Neural cell (in vitro differentiated cells): ENCODE results near the gene SALL3. TPM values are rescaled to one million over a fixed set of nuclear protein-coding genes. Genes with fewer than 3 reads are reported as not detected.

Experiments
- H2AFZ ChIP-seq: fragments of 200-600, 300-800 bp; sonication (generic), shearing (Covaris generic); 2 replicates; pipeline ENCODE4 v1.6.0; 2014; ENCODE audit warnings: low read depth, mild to moderate bottlenecking, antibody characterized with exemption, low read length, moderate library complexity
- H3F3A ChIP-seq: fragments of 200-600 bp; shearing (Covaris generic); 2 replicates; pipeline ENCODE4 v1.6.1; 2016; ENCODE audit warnings: mild to moderate bottlenecking, moderate library complexity, mixed read lengths, antibody characterized with exemption, low read length; ENCODE audit not compliant: insufficient read depth, poor library complexity, severe bottlenecking
- H3K27ac ChIP-seq: fragments of 200-600, 300-800 bp; sonication (generic), shearing (Covaris generic); 2 replicates; pipeline ENCODE4 v1.5.1; 2014; ENCODE audit warnings: mild to moderate bottlenecking, low read length, moderate library complexity
- H3K27me3 ChIP-seq: fragments of 300-800, 200-600 bp; sonication (generic), shearing (Covaris generic); 2 replicates; pipeline ENCODE4 v1.6.0; 2014; ENCODE audit warnings: mild to moderate bottlenecking, low read depth, low read length, moderate library complexity; ENCODE audit not compliant: insufficient read depth
- H3K36me3 ChIP-seq: fragments of 300-800, 200-600 bp; sonication (generic), shearing (Covaris generic); 2 replicates; pipeline ENCODE4 v1.5.1; 2014; ENCODE audit warnings: mild to moderate bottlenecking, antibody characterized with exemption, low read length, moderate library complexity; ENCODE audit not compliant: insufficient read depth
- H3K4me2 ChIP-seq: fragments of 300-800, 200-600 bp; sonication (generic), shearing (Covaris generic); 2 replicates; pipeline ENCODE4 v1.6.0; 2014; ENCODE audit warnings: mild to moderate bottlenecking, low read length
- H3K4me3 ChIP-seq: fragments of 300-800, 200-600 bp; sonication (generic), shearing (Covaris generic); 2 replicates; pipeline ENCODE4 v1.5.1; 2014; ENCODE audit warnings: mild to moderate bottlenecking, low read length, moderate library complexity
- H3K79me2 ChIP-seq: fragments of 200-600 bp; shearing (Covaris generic); replicated peaks from 2 replicates; pipeline ENCODE4 v1.6.0; 2014; ENCODE audit warnings: mild to moderate bottlenecking, low read length, moderate library complexity; ENCODE audit not compliant: insufficient read depth
- H3K9ac ChIP-seq: fragments of 300-800, 200-600 bp; sonication (generic), shearing (Covaris generic); 2 replicates; pipeline ENCODE4 v1.6.1; 2016; ENCODE audit warnings: mild to moderate bottlenecking, low read length, mixed read lengths
- H3K9me2 ChIP-seq: fragments of 200-600 bp; shearing (Covaris generic); 2 replicates; pipeline ENCODE4 v1.6.1; 2016; ENCODE audit warnings: mild to moderate bottlenecking, low read length, mixed read lengths; ENCODE audit not compliant: insufficient read depth
- H3K9me3 ChIP-seq: fragments of 200-600, 300-800 bp; sonication (generic), shearing (Covaris generic); 2 replicates; pipeline ENCODE4 v1.6.1; 2016; ENCODE audit warnings: mild to moderate bottlenecking, mixed run types, low read length, moderate library complexity, mixed read lengths
- H4K20me1 ChIP-seq: fragments of 200-600 bp; shearing (Covaris generic); 2 replicates; pipeline ENCODE4 v1.6.1; 2016; ENCODE audit warnings: mild to moderate bottlenecking, mixed run types; ENCODE audit not compliant: insufficient read depth
- CTCF ChIP-seq: fragments of 450-650 bp; IDR thresholded peaks from 2 replicates; pipeline ENCODE4 v1.5.1; 2014; ENCODE audit warnings: antibody characterized with exemption, mild to moderate bottlenecking, moderate library complexity; ENCODE audit not compliant: poor library complexity, severe bottlenecking
- EP300 ChIP-seq: fragments of 450-650 bp; conservative IDR thresholded peaks from 2 replicates; pipeline ENCODE4 v1.6.1; 2014; ENCODE audit warnings: antibody characterized with exemption, mild to moderate bottlenecking, moderate library complexity; ENCODE audit not compliant: poor library complexity, severe bottlenecking
- EZH2 ChIP-seq: fragments of 200-600, 300-800 bp; shearing (Covaris generic), sonication (generic); IDR thresholded peaks from 2 replicates; pipeline ENCODE4 v1.6.1; 2014; ENCODE audit warnings: antibody characterized with exemption, low read length, borderline replicate concordance, mild to moderate bottlenecking; ENCODE audit not compliant: insufficient read depth, poor library complexity, severe bottlenecking
- MXI1 ChIP-seq: fragments of 450-650 bp; conservative IDR thresholded peaks from 2 replicates; pipeline ENCODE4 v1.6.1; 2014; ENCODE audit warnings: antibody characterized with exemption, mild to moderate bottlenecking; ENCODE audit not compliant: poor library complexity, severe bottlenecking
- POLR2AphosphoS5 ChIP-seq: IDR thresholded peaks from 2 replicates; pipeline ENCODE4 v1.6.1; 2012
- RAD21 ChIP-seq: fragments of 450-650 bp; conservative IDR thresholded peaks from 2 replicates; pipeline ENCODE4 v1.6.1; 2014; ENCODE audit warnings: antibody characterized with exemption, mild to moderate bottlenecking, moderate library complexity
- REST ChIP-seq: IDR thresholded peaks from 2 replicates; pipeline ENCODE4 v1.6.1; 2012; ENCODE audit warnings: borderline replicate concordance
- SMC3 ChIP-seq: fragments of 450-650 bp; conservative IDR thresholded peaks from 2 replicates; pipeline ENCODE4 v1.6.1; 2014; ENCODE audit warnings: antibody characterized with exemption, mild to moderate bottlenecking, moderate library complexity; ENCODE audit not compliant: poor library complexity
- TAF1 ChIP-seq: IDR thresholded peaks from 2 replicates; pipeline ENCODE4 v1.6.1; 2012; ENCODE audit warnings: low read depth
- polyA plus RNA-seq: library from polyadenylated mRNA; depleted of rRNA; stranded (reverse); fragments of >200 nt; gene quantifications from 2 replicates; pipeline ENCODE4 v1.2.3, GENCODE V29; 2014

Gene SALL3
- polyA plus RNA-seq, 1 donor from 2014 or later = 0.16 TPM

DNA sequence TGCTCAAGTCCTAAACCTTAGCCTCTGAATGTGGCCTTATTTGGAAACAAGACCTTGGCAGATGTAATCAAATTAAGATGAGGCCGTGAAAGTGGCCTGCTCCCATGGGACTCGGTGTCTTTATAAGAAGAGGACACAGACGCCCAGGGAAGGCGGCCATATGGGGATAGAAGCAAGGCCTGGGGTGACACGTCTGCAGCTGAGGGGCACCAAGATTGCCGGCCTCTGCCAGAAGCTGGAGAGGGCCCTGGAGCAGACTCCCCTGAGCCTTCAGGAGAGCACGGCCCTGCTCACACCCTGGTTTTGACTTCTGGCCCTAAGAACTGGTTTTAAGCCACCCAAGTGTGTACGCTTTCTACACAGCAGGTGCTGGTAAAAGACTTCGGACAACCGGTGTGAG lies 29.2 kb upstream of the SALL3 start:
- Histone ChIP-seq H3K9me2 (no peaks in the 10 kb centered on the region), H3K9ac (no peak overlapping the region), H3K9me3 (no peaks in the 10 kb centered on the region), H3K79me2 (no peaks in the 10 kb centered on the region), H3K27me3 (no peaks in the 10 kb centered on the region), H4K20me1 (no peaks in the 10 kb centered on the region), H3F3A (no peaks in the 10 kb centered on the region), H3K4me2 (no peak overlapping the region), H3K36me3 (no peaks in the 10 kb centered on the region), H3K27ac (no peak overlapping the region), H2AFZ (no peak overlapping the region), H3K4me3 (no peak overlapping the region)
- no peak for TF ChIP-seq TAF1
- TF ChIP-seq MXI1 = no peak
- TF ChIP-seq POLR2AphosphoS5 = no peak

- Histone ChIP-seq H4K20me1 (no peaks in the 10 kb centered on the region), H3K4me2 (no peak overlapping the region), H3K27me3 (no peaks in the 10 kb centered on the region), H3K9ac (no peak overlapping the region), H3K36me3 (no peaks in the 10 kb centered on the region), H2AFZ (no peak overlapping the region), H3K9me3 (no peaks in the 10 kb centered on the region), H3K9me2 (no peaks in the 10 kb centered on the region), H3K4me3 (no peak overlapping the region), H3K79me2 (no peaks in the 10 kb centered on the region), H3K27ac (no peak overlapping the region), H3F3A (no peaks in the 10 kb centered on the region)
- no peak for TF ChIP-seq POLR2AphosphoS5
- no peak for TF ChIP-seq CTCF
- TF ChIP-seq REST = no peak
- no peak for TF ChIP-seq MXI1
- no peak for TF ChIP-seq TAF1
- no peak for TF ChIP-seq EZH2
- no peak for TF ChIP-seq EP300
- TF ChIP-seq SMC3 = no peak
- TF ChIP-seq RAD21 = no peak
Observed at GRCh38 chr18:78953566-78953965, 26.1 kb upstream of the SALL3 start.

GRCh38 chr18:78955051-78955450 lies 24.6 kb upstream of the SALL3 start:
- no peaks in the 10 kb centered on the region for H3K36me3 ChIP-seq
- no peaks in the 10 kb centered on the region for H3K27me3 ChIP-seq
- no peak overlapping the region for H3K4me2 ChIP-seq
- H3K4me3 ChIP-seq = no peak overlapping the region
- TF ChIP-seq EZH2 = no peak
- no peaks in the 10 kb centered on the region for H3K79me2 ChIP-seq
- H3K9ac ChIP-seq = no peak overlapping the region
- H3F3A ChIP-seq = no peaks in the 10 kb centered on the region
- H3K9me2 ChIP-seq = no peaks in the 10 kb centered on the region
- no peak overlapping the region for H3K27ac ChIP-seq
- no peaks in the 10 kb centered on the region for H4K20me1 ChIP-seq
- H3K9me3 ChIP-seq = no peaks in the 10 kb centered on the region
- H2AFZ ChIP-seq = no peak overlapping the region
